ENCODE data around the gene FCGBP. TPM values are rescaled to one million over a fixed set of nuclear protein-coding genes. Genes with fewer than 3 reads are reported as not detected.
"Not testable (repeated sequence)": the region's sequence is repeated elsewhere in the genome, so short reads cannot be mapped to it uniquely, and the experiment has no call there.

The FCGBP gene
- total RNA-seq, 1 donor from 2014 or later = 0.17 TPM

- TF ChIP-seq CTCF (IDR thresholded peaks at IDR 0.05; ENCODE audit: insufficient read depth, low read length, poor library complexity, severe bottlenecking) = no peak
- H3K36me3 ChIP-seq (ENCODE audit: control insufficient read depth, insufficient read depth, low read length) = no peaks in the 10 kb centered on the region
- no peaks in the 10 kb centered on the region for H3K27me3 ChIP-seq (ENCODE audit: control insufficient read depth, insufficient read depth, low read length)
- no peak overlapping the region for H3K4me3 ChIP-seq (ENCODE audit: low read depth, low read length)
- no peak for DNase-seq (ENCODE audit: low read depth)
These were observed 33.1 kb upstream of the FCGBP start for GRCh38 chr19:39967561-39967960.

- Histone ChIP-seq H3K36me3 (ENCODE audit: control insufficient read depth, insufficient read depth, low read length) (no peaks in the 10 kb centered on the region), H3K27me3 (ENCODE audit: control insufficient read depth, insufficient read depth, low read length) (no peaks in the 10 kb centered on the region), H3K4me3 (ENCODE audit: low read depth, low read length) (no peak overlapping the region)
- DNase-seq (ENCODE audit: low read depth) = no peak
- no peak for TF ChIP-seq CTCF (IDR thresholded peaks at IDR 0.05; ENCODE audit: insufficient read depth, low read length, poor library complexity, severe bottlenecking)
These were observed 32.2 kb upstream of the FCGBP start for GRCh38 chr19:39966617-39967016.

- no peak for TF ChIP-seq CTCF (IDR thresholded peaks at IDR 0.05; ENCODE audit: insufficient read depth, low read length, poor library complexity, severe bottlenecking)
- no peak overlapping the region for H3K4me3 ChIP-seq (ENCODE audit: low read depth, low read length)
- H3K36me3 ChIP-seq (ENCODE audit: control insufficient read depth, insufficient read depth, low read length) = no peaks in the 10 kb centered on the region
- no peak for DNase-seq (ENCODE audit: low read depth)
- H3K27me3 ChIP-seq (ENCODE audit: control insufficient read depth, insufficient read depth, low read length) = no peaks in the 10 kb centered on the region
These were observed 29.5 kb upstream of the FCGBP start for GRCh38 chr19:39963898-39964297.

GRCh38 chr19:39959407-39959806, 25.0 kb upstream of the FCGBP start:
- DNase-seq (ENCODE audit: low read depth); H3K36me3 ChIP-seq (ENCODE audit: control insufficient read depth, insufficient read depth, low read length); H3K4me3 ChIP-seq (ENCODE audit: low read depth, low read length); H3K27me3 ChIP-seq (ENCODE audit: control insufficient read depth, insufficient read depth, low read length): not testable (repeated sequence)

GRCh38 chr19:39958942-39959341, 24.5 kb upstream of the FCGBP start:
- not testable (repeated sequence) for H3K4me3 ChIP-seq (ENCODE audit: low read depth, low read length); H3K27me3 ChIP-seq (ENCODE audit: control insufficient read depth, insufficient read depth, low read length); DNase-seq (ENCODE audit: low read depth); H3K36me3 ChIP-seq (ENCODE audit: control insufficient read depth, insufficient read depth, low read length)

GRCh38 chr19:39957886-39958285, 23.5 kb upstream of the FCGBP start:
- H3K4me3 ChIP-seq (ENCODE audit: low read depth, low read length); DNase-seq (ENCODE audit: low read depth); H3K36me3 ChIP-seq (ENCODE audit: control insufficient read depth, insufficient read depth, low read length): not testable (repeated sequence)

GRCh38 chr19:39953915-39954314, 19.5 kb upstream of the FCGBP start:
- no peak for TF ChIP-seq CTCF (IDR thresholded peaks at IDR 0.05; ENCODE audit: insufficient read depth, low read length, poor library complexity, severe bottlenecking)
- Histone ChIP-seq H3K4me3 (ENCODE audit: low read depth, low read length) (no peak overlapping the region), H3K36me3 (ENCODE audit: control insufficient read depth, insufficient read depth, low read length) (no peaks in the 10 kb centered on the region), H3K27me3 (ENCODE audit: control insufficient read depth, insufficient read depth, low read length) (no peaks in the 10 kb centered on the region)
- DNase-seq (ENCODE audit: low read depth) = no peak

More at GRCh38 chr19:39957886-39958285, 23.5 kb upstream of the FCGBP start:
- not testable (repeated sequence) for H3K27me3 ChIP-seq (ENCODE audit: control insufficient read depth, insufficient read depth, low read length)
